A673 (cell line): ENCODE measurements around the gene ZKSCAN4. TPM values are rescaled to one million over a fixed set of nuclear protein-coding genes. Genes with fewer than 3 reads are reported as not detected.
A peak's percentile ranks its signal among the peaks of the same experiment; 100 is the strongest.

Experiments used
- BruUV-seq: library from RNA; stranded (reverse); fragments of 400-500 nt; replicated peaks from 2 replicates; lab custom pipeline; 2021; lab: Mats Ljungman, UMichigan
- CTCF ChIA-PET: fragments of 300-600 bp; sonication (Branson Sonifier 250); formaldehyde crosslinking; loops from one replicate; lab custom pipeline; 2022; ENCODE audit warnings: antibody characterized with exemption; lab: Charles Lee
- POLR2A ChIA-PET: fragments of 300-600 bp; sonication (Branson Sonifier 250); formaldehyde crosslinking; loops from one replicate; lab custom pipeline; 2022; ENCODE audit warnings: antibody characterized with exemption; ENCODE audit not compliant: low non-redundant PET; lab: Charles Lee
- DNase-seq: peaks from one replicate; pipeline ENCODE4 v3.0.0-alpha.2; 2015; ENCODE audit warnings: low spot score
- H3K27ac ChIP-seq: fragments of 200-600 bp; sonication (generic); 2 replicates; pipeline ENCODE4 v1.5.1; 2016; ENCODE audit warnings: mixed run types, low read depth, mild to moderate bottlenecking, mixed read lengths, antibody characterized with exemption, low read length; ENCODE audit not compliant: poor library complexity, severe bottlenecking
- H3K27me3 ChIP-seq: fragments of 200-600 bp; sonication (generic); replicated peaks from 2 replicates; pipeline ENCODE4 v1.6.1; 2017; ENCODE audit warnings: mixed run types, low read depth, mild to moderate bottlenecking, mixed read lengths, antibody characterized with exemption, low read length; ENCODE audit not compliant: insufficient read depth, poor library complexity
- H3K36me3 ChIP-seq: fragments of 200-600 bp; sonication (generic); 2 replicates; pipeline ENCODE4 v1.6.1; 2016; ENCODE audit warnings: mixed run types, mild to moderate bottlenecking, mixed read lengths, antibody characterized with exemption, low read length; ENCODE audit not compliant: insufficient read depth, poor library complexity, severe bottlenecking
- H3K4me1 ChIP-seq: fragments of 200-600 bp; sonication (generic); 2 replicates; pipeline ENCODE4 v1.6.1; 2017; ENCODE audit warnings: mixed run types, mild to moderate bottlenecking, mixed read lengths, antibody characterized with exemption, low read length; ENCODE audit not compliant: insufficient read depth, poor library complexity, severe bottlenecking
- H3K4me3 ChIP-seq: fragments of 200-600 bp; sonication (generic); 2 replicates; pipeline ENCODE4 v1.5.1; 2016; ENCODE audit warnings: low read depth, mixed run types, mild to moderate bottlenecking, mixed read lengths, low read length; ENCODE audit not compliant: poor library complexity, severe bottlenecking
- H3K9me3 ChIP-seq: fragments of 200-600 bp; sonication (generic); 2 replicates; pipeline ENCODE4 v1.6.1; 2016; ENCODE audit warnings: mixed run types, low read depth, mild to moderate bottlenecking, mixed read lengths, antibody characterized with exemption, low read length; ENCODE audit not compliant: poor library complexity, severe bottlenecking
- CTCF ChIP-seq: fragments of 300-800, 200-600 bp; sonication (generic); conservative IDR thresholded peaks from 2 replicates; pipeline ENCODE4 v1.5.1; 2017; ENCODE audit warnings: low read depth, mild to moderate bottlenecking, antibody characterized with exemption, low read length, moderate library complexity, mixed read lengths
- EZH2 ChIP-seq: fragments of 200-600 bp; sonication (generic); IDR thresholded peaks from 2 replicates; pipeline ENCODE4 v1.6.1; 2017; ENCODE audit warnings: borderline replicate concordance, low read depth, mild to moderate bottlenecking, mixed read lengths, antibody characterized with exemption, low read length; ENCODE audit not compliant: poor library complexity, severe bottlenecking
- intact Hi-C: fragments of 100-400 bp; cut with micrococcal nuclease; formaldehyde crosslinking; loops from one replicate; pipeline ENCODE4 v1.10.0; 2022; ENCODE audit not compliant: unreplicated experiment
- total RNA-seq: library from RNA; stranded (reverse); gene quantifications from 2 replicates; pipeline ENCODE4 v1.2.3, GENCODE V29; 2021

ZKSCAN4 gene
- total RNA-seq, 1 experiment from 2014 or later, result 6.4 TPM

- DNase-seq, result peak; percentile 66
- Histone ChIP-seq H3K27me3 (no peaks in the 10 kb centered on the region), H3K9me3 (no peaks in the 10 kb centered on the region), H3K27ac (no peak overlapping the region), H3K4me1 (no peaks in the 10 kb centered on the region), H3K36me3 (no peaks in the 10 kb centered on the region), H3K4me3 (peak overlapping the region; percentile 30)
- POLR2A ChIA-PET, result no interaction called here
- no TSS peak for BruUV-seq
- intact Hi-C loops, result no loop called here
- no peak for TF ChIP-seq EZH2
- no peak for TF ChIP-seq CTCF
- CTCF ChIA-PET, result no interaction called here
These were observed 36.6 kb downstream of the ZKSCAN4 start for GRCh38 chr6:28215425-28215824.

GRCh38 chr6:28213213-28213523 lies 38.9 kb downstream of the ZKSCAN4 start:
- peak overlapping the region; percentile 41 for H3K4me3 ChIP-seq
- H3K27ac ChIP-seq, result no peak overlapping the region
- no peaks in the 10 kb centered on the region for H3K36me3 ChIP-seq
- DNase-seq, result no peak
- no peaks in the 10 kb centered on the region for H3K27me3 ChIP-seq
- H3K9me3 ChIP-seq, result no peaks in the 10 kb centered on the region
- CTCF ChIA-PET, result no interaction called here
- peaks cover 3% of the 10 kb centered on the region for H3K4me1 ChIP-seq
- BruUV-seq, result no TSS peak
- POLR2A ChIA-PET, result no interaction called here
- intact Hi-C loops, result loop anchor here (5.0 kb wide), 1 partner anchor 311 kb away; no protein-coding TSS in a partner anchor
- no peak for TF ChIP-seq EZH2
- no peak for TF ChIP-seq CTCF

- H3K27ac ChIP-seq, result no peak overlapping the region
- no TSS peak for BruUV-seq
- no peaks in the 10 kb centered on the region for H3K36me3 ChIP-seq
- no peak for TF ChIP-seq EZH2
- peak; percentile 36; the same call in 1 of the 2 replicates for TF ChIP-seq CTCF
- peaks cover 3% of the 10 kb centered on the region for H3K4me1 ChIP-seq
- no peaks in the 10 kb centered on the region for H3K27me3 ChIP-seq
- DNase-seq, result peak; percentile 92
- ChIA-PET CTCF (no interaction called here), POLR2A (no interaction called here)
- intact Hi-C loops, result loop anchor here (5.0 kb wide), 1 partner anchor 310 kb away; no protein-coding TSS in a partner anchor
- H3K4me3 ChIP-seq, result peak overlapping the region; percentile 41
- H3K9me3 ChIP-seq, result no peaks in the 10 kb centered on the region
These were observed 39.4 kb downstream of the ZKSCAN4 start for GRCh38 chr6:28212510-28213212.
